Measurements from ENCODE around the gene VAC14.

GRCh38 chr16:70649300-70649699, 151.7 kb downstream of the VAC14 start:
- TF ChIP-seq CTCF (IDR thresholded peaks at IDR 0.05) (no peak), POLR2A (IDR thresholded peaks at IDR 0.05) (no peak)

Measured in Peyer's patch (tissue), 4 donors.